HG03565 (cell line): ENCODE data around the gene MIF4GD.
A peak's percentile ranks its signal among the peaks of the same experiment; 100 is the strongest.
"Not testable (repeated sequence)": the region's sequence is repeated elsewhere in the genome, so short reads cannot be mapped to it uniquely, and the experiment has no call there.

Experiments used
- ATAC-seq: cut with Tn5 transposase; IDR thresholded peaks from one replicate; pipeline ENCODE4 v1.9.1; 2021; ENCODE audit warnings: mild to moderate bottlenecking, moderate library complexity; ENCODE audit not compliant: unreplicated experiment

The MIF4GD gene, protein sequence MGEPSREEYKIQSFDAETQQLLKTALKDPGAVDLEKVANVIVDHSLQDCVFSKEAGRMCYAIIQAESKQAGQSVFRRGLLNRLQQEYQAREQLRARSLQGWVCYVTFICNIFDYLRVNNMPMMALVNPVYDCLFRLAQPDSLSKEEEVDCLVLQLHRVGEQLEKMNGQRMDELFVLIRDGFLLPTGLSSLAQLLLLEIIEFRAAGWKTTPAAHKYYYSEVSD

DNA sequence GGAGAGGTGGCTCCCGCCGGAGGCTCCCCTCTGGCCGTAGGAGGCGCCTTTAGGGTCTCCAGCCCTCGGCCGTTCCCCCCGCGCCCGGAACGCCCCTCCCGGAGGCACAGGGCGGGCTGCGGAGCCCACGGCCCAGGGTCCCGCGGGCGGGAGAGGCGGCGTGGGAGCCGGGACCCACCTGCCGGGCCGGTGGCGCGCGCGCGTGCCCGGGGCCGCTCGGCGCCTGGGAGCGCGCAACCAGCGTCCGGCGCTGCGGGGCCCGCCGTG is at the start of gene MIF4GD:
Gene MIF4GD (minus strand): TSS at position 266 of the 267 bp plus-strand sequence. CDS start 1,036 bp downstream, outside the sequence.
- ATAC-seq, result no peak

DNA sequence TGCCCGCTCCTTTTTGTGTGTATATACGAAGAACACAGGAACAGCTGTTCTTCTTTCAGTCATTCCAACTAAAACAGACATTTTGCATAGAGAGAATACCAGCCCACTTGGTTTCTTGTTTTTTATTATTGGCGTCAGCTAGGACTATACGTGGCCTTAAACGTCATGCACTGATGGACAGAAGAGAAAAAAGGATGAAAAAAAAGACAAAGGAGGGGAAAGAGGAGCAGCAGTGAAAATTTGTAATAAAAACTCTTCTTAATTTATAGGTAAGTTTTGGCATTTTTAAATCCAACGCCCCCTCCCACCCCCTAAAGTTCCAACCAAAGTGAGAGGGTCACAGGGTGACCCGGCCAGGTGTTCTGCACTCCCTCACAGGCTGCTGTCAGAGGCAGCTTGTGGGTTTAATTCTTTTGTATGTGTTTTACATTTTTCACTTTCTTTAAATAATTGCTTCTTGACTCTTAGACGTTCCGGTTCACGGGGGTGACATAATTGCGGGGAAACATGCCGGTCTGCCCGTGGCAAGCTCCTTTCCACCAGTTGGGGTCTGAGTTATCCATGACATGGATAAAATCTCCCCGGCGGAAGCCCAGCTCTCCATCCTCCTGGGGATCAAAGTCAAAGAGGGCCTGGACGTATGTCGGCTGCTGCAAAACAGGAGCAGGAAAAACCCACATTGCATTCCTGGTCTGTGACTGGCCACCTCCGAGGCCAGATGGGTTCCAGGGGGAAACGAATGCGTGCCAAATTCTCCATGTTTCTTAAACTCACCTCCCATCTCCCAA is 49.1 kb upstream of the MIF4GD start:
- ATAC-seq, result no peak

DNA sequence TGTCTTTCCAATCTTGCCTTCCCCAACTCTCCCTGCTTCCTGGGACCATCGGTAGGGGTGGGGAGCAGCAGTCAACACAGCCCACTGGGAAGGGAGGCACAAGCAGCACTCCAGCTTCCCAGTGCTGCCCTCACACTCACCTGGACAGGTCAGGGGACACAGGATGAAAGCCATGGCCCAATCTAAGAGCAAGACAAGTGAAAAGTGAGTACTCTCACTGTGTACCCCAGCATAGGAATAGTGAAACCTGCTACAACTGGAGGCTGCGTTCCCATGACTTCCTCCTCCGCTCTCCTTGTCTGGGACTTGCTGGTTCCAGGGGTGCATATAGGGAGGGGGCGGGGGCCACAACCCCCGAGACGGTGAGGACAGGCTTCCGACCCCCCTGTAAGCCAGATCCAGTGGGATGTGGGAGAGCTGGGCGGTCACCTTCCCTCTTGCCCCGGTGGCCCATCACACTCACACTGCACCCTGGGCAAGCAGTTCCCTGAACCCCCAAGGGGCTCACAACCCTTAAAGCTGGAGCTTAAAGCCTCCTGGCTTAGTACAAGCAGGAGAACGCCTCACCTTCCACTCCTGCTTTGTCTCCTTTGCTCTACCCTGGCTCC is 47.7 kb upstream of the MIF4GD start:
- ATAC-seq, result no peak

DNA sequence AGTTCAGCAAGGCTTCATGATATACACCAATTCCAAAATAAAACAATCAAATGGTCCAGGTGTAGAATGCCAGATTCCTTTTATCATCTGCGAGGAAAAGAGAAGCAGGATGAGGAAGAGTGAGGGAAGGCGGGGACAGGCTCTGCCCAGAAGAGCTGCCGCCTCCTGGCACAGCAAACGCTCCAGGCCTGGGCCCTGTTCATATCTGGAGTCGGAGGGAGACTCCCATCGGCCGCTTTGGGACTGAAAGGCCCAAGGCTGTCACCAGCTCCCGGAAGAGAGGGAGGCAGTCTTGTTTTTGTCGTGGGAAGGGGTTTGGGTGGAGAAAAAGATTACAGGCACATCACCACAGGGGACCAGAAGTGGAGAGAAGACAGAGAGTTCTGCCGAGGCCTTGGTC is 47.2 kb upstream of the MIF4GD start:
- no peak for ATAC-seq

DNA sequence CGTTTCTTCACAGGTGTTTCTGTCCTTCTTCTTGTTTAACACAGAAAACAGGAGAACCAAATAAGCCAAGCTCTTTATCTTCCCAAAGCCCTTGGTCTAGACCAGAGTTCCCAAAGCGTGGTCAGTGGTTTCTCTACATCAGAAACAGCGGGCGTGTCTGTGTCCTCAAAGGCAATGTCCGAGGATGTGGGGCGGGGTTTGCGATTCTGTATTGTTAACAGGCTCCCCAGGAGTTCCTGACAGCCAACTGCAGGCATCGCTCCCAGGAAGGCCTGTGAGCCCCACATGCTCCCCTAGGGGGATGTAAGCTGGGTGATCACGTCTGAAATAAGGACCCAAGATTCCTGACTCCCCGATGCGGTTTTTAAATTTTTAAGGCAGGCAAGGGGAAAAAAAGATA is 46.6 kb upstream of the MIF4GD start:
- ATAC-seq, result no peak

DNA sequence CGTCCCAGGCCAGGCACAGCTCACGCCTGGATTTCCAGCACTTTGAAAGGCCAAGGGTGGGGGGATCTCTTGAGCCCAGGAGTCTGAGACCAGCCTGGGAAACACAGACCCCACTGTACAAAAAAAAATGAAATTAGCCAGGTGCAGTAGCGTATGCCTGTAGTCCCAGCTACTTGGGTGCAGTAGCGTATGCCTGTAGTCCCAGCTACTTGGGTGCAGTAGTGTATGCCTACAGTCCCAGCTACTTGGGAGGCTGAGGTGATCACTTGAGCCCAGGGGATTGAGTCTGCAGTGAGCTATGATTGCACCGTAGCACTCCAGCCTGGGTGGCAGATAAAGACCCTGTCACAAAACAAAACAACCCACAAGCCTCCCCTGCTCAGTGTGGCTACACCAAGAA is 45.2 kb upstream of the MIF4GD start:
- no peak for ATAC-seq

DNA sequence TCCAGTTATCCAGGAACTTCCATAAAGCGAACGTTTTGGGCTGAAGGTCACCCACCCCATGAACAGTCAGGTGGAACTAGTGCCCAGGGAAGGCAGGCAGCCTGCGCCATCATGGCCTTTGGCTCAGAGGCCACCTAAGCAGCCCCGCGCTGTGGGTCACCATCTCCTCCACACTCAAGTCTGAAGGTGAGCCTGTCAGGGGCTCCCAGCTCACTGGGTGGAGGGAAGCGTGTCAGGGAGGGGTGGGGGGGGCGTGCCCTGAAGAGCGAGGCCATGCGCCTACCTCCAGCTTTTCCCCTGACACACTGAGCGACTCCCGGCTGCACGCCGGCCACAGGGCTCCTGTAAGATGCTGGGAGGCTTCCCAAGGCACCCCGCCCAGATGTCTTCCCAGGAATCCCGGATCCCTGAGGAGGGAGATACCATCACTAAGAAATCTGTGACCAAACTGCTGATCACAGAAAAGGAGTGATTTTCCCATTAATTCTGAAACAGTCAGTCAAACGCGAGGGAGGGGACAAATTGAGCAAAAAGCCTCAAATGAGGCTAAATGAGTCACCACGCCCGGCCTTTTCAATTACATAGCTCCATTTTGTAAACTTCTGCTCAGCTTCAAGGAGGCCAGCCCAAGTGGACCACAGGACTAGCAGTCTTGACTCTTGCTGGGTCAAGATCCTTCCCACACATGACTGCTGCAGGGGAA is 44.7 kb upstream of the MIF4GD start:
- ATAC-seq, result no peak

DNA sequence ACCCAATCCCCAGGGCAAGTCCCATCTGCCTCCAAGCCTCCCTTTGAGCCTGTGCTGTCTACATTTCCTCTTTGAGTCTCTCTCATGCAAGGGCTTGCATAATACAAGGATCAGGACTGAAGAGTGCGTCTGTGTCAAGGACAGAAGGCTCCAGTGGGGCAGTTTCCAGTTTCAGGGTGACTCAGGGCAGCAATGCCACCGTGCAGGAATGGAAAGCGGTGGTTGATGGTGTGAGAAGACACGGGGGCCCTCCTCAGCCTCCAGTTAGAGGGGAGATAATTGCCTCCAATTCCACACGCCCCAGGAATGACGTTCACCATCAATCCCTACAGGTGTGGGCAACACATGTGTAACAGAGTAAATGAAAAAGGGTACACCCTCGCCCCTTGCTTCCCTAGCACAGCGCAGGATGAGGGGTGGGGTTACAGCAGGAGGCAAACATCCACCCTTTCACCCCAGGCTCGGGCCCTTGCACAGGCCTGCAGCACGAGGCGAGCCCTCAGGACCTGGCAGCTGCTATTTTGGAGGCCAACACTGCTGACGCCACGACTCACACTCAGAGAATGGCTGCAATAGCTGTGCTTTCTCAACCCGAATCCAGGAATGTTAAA is 43.0 kb upstream of the MIF4GD start:
- ATAC-seq, result no peak

DNA sequence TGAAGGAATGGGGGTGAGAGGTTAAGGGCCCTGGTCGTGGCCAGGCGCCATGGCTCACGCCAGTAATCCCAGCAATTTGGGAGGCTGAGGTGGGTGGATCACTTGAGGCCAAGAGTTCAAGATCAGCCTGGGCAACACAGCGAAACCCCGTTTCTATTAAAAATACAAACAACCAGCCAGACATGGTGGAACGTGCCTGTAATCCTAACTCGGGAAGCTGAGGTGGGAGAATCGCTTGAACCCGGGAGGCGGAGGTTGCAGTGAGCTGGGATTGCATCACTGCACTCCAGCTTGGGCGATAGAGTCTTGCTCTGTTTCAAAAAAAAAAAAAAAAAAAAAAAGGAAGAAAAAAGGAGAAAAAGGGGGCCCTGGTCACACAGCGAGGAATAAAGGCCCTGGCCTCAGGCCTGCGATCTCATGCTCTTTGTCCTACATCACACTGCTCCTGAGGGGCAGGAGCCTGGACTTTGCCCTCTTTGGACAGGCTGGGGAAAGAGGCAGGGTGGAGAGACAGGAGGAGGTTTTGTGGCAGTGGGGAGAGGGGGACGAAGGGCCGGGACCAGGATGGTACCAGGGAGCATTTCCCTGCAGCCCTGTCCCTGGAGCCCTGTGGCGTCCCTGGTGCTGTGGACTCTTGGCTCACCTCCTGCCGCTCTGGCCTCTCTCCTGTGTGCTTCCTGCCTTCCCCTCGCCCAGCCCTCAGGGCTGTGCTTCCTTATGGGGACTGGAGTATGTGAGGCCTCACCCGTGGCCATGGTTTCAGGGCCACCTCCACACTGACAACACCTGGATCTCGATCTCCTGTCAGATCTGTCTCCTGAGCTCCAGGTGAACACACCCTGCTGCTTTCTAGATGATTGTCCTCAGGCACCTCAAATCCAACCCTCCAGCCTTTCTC is 38.0 kb upstream of the MIF4GD start:
- no peak for ATAC-seq

DNA sequence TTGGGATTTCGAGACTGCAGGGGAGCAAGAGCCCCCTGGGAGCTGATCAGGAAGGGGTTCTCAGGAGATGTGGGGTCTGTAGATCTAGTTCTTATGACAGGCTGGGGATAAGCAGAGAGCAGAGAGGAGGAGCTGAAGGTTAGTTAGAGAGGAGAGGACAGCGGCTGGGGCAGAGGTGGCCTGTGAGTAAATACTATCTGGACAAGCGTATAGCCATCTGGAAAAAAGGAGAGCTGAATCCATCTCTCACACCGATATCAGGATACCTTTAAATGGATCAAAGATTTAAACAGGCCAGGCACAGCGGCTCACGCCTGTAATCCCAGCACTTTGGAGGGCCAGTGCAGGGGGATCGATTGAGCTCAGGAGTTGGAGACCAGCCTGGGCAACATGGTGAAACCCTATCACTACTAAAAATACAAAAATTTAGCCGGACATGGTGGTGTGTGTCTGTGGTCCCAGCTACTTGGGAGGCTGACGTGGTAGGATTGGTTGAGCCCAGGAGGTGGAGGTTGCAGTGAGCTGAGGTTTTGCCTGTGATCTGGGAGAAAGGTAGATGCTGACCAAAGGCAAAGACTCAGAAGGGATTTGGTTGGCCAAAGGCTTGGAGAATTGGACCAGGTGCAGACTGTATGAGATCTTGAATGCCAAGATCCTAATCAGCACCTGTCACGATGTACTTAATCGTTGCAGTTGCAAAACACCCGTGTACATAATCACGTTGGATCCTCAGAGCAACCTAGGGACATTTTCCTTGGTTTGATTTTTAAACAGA is 37.1 kb upstream of the MIF4GD start:
- ATAC-seq, result no peak

DNA sequence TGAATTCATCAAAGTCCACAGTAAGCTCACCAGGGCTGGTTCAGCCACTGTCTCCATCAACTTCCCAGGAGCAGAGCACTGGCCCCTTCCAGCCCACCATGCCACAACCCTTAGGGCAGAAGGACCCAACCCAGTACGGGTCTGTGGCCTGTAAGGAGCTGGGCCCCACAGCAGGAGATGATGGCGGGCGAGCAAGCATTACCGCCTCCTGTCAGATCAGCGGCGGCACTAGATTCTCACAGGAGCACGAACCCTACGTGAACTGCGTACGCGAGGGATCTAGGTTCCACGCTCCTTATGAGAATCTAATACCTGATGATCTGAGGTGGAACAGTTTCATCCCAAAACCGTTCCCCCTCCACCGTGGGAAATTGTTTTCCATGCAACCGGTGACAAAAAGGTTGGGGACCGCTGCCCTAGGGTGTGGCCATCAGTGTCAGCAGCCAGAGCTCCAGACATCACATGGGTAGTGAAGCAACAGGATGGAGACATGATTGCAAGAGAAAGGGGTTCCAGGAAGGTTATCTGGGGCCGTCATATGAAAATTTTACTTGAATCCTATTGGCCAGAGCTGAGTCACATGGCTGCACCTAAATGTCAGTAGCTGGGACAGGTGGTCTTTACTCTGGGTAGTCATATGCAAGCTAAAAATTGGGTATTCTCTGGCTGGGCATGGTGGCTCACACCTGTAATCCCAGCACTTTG is 30.6 kb upstream of the MIF4GD start:
- no peak for ATAC-seq

DNA sequence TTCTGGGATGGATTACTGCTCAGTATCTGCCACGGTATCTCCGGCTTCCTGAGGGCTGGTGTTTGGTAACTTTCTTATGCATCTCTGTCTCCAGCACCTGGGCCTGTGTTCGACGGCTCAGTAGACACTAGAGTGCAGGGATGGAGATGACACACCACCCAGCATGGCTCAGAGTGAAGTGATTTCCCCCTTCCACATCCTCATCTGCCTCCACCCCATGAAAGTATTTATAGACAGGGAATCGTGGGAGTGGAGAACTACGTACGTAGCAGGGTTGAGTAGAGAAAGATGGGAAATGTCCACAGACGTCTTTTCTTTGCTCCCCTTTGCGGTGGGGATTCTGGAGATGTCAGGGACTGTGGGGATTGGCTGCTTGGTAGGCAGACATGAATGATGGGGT is 30.0 kb upstream of the MIF4GD start:
- no peak for ATAC-seq

DNA sequence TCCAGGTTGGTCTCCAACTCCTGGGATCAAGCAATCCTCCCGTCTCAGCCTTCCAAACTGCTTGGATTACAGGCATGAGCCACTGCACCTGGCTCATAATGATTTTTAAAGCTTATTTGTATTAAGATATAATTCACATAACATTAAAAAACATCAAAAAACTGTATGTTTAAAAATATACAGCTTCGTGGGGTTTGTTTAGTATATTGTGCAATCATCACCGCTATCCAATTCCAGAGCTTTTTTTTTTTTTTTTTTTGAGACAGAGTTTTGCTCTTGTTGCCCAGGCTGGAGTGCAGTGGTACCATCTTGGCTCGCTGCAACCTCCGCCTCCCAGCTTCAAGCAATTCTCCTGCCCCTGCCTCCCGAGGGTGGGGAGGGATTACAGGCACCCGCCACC is 29.2 kb upstream of the MIF4GD start:
- no peak for ATAC-seq

DNA sequence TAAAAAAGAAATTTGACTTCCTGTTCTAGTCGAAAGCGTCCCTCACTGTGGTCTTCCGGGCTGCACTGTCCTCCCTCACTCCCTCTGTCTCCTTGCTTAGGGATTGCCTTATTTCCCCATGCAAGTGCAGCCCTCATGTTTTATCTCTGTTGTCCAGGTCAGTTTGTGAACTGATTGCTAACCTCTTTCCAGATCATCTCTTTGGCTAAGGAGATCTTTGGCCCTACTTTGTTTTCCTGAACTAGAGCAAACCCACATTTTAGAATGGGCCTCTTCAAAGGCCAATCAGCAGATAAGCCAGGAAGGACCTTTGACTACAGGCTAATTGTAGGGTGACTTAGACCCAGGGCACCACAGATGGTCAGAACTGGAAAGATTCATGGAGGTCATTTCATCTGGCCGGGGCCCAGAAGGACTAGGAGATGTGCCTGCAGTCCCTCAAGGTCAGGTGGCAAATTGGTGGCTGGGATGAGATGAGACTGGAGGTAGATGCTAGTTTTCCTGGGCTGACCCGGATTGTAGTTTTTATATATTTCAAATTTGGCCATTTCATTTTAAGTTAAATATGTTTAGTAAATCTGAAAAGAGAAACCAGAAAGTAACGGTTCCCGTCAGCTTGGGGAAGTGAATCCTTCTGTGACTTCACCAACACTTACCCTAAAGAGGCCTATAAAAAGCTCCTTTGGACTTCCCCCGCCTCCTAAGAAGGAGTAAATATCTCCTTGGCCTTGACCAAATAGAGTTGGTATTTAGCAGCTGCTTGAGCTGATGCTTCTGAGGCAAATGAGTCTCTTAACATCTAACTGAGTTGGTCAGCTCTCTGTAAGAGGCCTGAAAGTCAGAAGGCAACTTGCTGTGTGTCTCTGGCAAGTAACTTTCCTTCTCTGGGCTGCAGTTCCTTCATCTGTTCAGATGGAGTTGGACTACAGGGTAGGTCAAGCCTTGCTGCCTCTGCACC is 24.4 kb upstream of the MIF4GD start:
- ATAC-seq, result peak; percentile 55

DNA sequence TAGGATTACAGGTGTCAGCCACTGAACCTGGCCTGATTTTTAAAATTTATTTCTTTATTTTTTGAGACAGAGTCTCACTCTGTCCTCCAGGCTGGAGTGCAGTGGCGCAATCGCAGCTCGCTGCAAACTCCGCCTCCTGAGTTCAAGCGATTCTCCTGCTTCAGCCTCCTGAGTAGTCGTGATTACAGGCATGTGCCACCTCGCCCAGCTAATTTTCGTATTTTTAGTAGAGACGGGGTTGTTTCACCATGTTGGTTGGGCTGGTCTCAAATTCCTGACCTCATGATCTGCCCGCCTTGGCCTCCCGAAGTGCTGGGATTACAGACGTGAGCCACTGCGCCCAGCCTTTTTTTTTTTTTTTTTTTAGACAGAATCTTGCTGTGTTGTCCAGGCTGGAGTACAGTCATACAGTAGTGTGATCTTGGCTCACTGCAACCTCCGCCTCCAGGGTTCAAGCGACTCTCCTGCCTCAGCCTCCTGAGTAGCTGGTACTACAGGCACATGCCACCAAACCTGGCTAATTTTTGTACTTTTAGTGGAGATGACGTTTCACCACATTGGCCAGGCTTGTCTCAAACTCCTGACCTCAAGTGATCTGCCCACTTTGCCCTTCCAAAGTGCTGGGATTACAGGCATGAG is 21.9 kb upstream of the MIF4GD start:
- ATAC-seq, result not testable (repeated sequence)

DNA sequence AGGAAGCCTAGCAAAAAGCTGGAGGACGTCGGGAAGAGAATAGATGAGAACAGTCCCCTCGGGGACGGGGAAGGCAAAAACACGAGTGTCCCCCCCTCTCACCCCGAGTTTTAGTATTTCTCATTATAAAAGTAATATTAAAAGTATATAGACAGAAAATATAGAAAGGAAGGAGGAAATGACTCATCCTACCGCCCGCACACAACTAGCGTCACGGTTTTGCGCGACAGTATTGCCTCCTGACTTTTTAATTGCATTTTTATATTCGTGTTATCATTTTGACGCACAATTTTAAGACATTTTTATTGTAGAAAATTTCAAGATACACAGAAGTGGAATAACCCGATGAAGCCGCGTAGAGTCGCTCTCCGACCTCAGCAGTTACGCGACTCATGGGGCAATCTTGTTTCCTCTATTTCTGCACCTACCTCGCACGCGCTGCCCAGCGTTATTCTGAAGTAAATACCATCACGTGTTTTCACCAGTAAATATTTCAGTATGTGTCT is 18.9 kb upstream of the MIF4GD start:
- no peak for ATAC-seq
